HepG2 (cell line): ENCODE data around the gene HSPB6. TPM values are rescaled to one million over a fixed set of nuclear protein-coding genes. Genes with fewer than 3 reads are reported as not detected.

Experiments used
- CENPT ChIP-seq: sonication (generic); formaldehyde crosslinking; IDR thresholded peaks from 2 replicates; pipeline ENCODE4 v1.8.0; 2022; ENCODE audit warnings: low read depth, mild to moderate bottlenecking, moderate library complexity, missing genetic modification reagents
- KDM6A ChIP-seq: IDR thresholded peaks from 2 replicates; pipeline ENCODE4 v1.6.1; 2016; ENCODE audit warnings: low read depth
- RFXAP ChIP-seq: sonication (generic); formaldehyde crosslinking; IDR thresholded peaks from 2 replicates; pipeline ENCODE4 v1.4.0; 2020; ENCODE audit warnings: missing genetic modification reagents, borderline replicate concordance
- SMC3 ChIP-seq: IDR thresholded peaks from 2 replicates; pipeline ENCODE4 v1.6.1; 2011; ENCODE audit warnings: low read length, improper control_type of control experiment
- SRSF9 ChIP-seq: fragments of 200-400 bp; formaldehyde crosslinking; IDR thresholded peaks from 2 replicates; pipeline ENCODE4 v1.6.1; 2018; ENCODE audit warnings: borderline replicate concordance, mild to moderate bottlenecking, low read depth, low read length; ENCODE audit not compliant: insufficient read depth, poor library complexity, severe bottlenecking
- TBP ChIP-seq: sonication (generic); formaldehyde crosslinking; IDR thresholded peaks from 2 replicates; pipeline ENCODE4 v1.5.0; 2020; ENCODE audit warnings: missing genetic modification reagents
- ZBTB4 ChIP-seq: sonication (generic); formaldehyde crosslinking; IDR thresholded peaks from 2 replicates; pipeline ENCODE4 v1.4.0; 2020; ENCODE audit warnings: missing genetic modification reagents, mild to moderate bottlenecking, borderline replicate concordance
- ZNF841 ChIP-seq: sonication (generic); formaldehyde crosslinking; IDR thresholded peaks from 2 replicates; pipeline ENCODE4 v1.8.1; 2023; ENCODE audit warnings: missing genetic modification reagents, borderline replicate concordance
- polyA plus RNA-seq, 8 experiments: library from polyadenylated mRNA; depleted of rRNA in 3 of 8; stranded (reverse) in 7 of 8; unstranded in 1 of 8; fragments of >200 nt; fragmentation: Illumina TruSeq in 4 of 8; extraction: Trizol in 4 of 8; gene quantifications; 2 replicates each; pipeline versions ENCODE4 v1.2.1 to v1.2.3, GENCODE V29; 2011 to 2016; ENCODE audit warnings: low read depth in 4 of 8, missing spikeins in 1 of 8, mixed read lengths in 1 of 8; ENCODE audit not compliant: insufficient read depth in 1 of 8
- total RNA-seq, 5 experiments: library from RNA; depleted of rRNA; stranded (reverse); fragments of >200 nt; fragmentation: Illumina TruSeq; extraction: Trizol; gene quantifications; 2 replicates each; pipeline ENCODE4 v1.2.3, GENCODE V29; 2016; ENCODE audit warnings: low read depth in 1 of 5
- TF ChIP-seq, protein P1 (sequence below): sonication (generic); formaldehyde crosslinking; IDR thresholded peaks from 2 replicates; pipeline ENCODE4 v1.4.0; 2020; ENCODE audit warnings: missing genetic modification reagents, borderline replicate concordance
- TF ChIP-seq, protein P2 (sequence below): sonication (generic); formaldehyde crosslinking; IDR thresholded peaks from 2 replicates; pipeline ENCODE4 v1.9.0; 2021; ENCODE audit warnings: missing genetic modification reagents, borderline replicate concordance
- TF ChIP-seq, protein P3 (sequence below): sonication (generic); formaldehyde crosslinking; IDR thresholded peaks from 2 replicates; pipeline ENCODE4 v1.4.0; 2020; ENCODE audit warnings: missing genetic modification reagents

The HSPB6 gene
- total and polyA plus RNA-seq, 2 of the 13 experiments (the other 11 are each of a cell fraction or from before 2014, with no cell fraction given), result 0.18 TPM; not detected in 1

- no peak for TF ChIP-seq TBP
- no peak for TF ChIP-seq KDM6A
- TF ChIP-seq, protein P1, sequence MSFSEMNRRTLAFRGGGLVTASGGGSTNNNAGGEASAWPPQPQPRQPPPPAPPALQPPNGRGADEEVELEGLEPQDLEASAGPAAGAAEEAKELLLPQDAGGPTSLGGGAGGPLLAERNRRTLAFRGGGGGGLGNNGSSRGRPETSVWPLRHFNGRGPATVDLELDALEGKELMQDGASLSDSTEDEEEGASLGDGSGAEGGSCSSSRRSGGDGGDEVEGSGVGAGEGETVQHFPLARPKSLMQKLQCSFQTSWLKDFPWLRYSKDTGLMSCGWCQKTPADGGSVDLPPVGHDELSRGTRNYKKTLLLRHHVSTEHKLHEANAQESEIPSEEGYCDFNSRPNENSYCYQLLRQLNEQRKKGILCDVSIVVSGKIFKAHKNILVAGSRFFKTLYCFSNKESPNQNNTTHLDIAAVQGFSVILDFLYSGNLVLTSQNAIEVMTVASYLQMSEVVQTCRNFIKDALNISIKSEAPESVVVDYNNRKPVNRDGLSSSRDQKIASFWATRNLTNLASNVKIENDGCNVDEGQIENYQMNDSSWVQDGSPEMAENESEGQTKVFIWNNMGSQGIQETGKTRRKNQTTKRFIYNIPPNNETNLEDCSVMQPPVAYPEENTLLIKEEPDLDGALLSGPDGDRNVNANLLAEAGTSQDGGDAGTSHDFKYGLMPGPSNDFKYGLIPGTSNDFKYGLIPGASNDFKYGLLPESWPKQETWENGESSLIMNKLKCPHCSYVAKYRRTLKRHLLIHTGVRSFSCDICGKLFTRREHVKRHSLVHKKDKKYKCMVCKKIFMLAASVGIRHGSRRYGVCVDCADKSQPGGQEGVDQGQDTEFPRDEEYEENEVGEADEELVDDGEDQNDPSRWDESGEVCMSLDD (CRISPR knock-in tag), result no peak
- TF ChIP-seq SMC3, result no peak
- TF ChIP-seq SRSF9, result no peak
- TF ChIP-seq CENPT, result no peak
- TF ChIP-seq, protein P2, sequence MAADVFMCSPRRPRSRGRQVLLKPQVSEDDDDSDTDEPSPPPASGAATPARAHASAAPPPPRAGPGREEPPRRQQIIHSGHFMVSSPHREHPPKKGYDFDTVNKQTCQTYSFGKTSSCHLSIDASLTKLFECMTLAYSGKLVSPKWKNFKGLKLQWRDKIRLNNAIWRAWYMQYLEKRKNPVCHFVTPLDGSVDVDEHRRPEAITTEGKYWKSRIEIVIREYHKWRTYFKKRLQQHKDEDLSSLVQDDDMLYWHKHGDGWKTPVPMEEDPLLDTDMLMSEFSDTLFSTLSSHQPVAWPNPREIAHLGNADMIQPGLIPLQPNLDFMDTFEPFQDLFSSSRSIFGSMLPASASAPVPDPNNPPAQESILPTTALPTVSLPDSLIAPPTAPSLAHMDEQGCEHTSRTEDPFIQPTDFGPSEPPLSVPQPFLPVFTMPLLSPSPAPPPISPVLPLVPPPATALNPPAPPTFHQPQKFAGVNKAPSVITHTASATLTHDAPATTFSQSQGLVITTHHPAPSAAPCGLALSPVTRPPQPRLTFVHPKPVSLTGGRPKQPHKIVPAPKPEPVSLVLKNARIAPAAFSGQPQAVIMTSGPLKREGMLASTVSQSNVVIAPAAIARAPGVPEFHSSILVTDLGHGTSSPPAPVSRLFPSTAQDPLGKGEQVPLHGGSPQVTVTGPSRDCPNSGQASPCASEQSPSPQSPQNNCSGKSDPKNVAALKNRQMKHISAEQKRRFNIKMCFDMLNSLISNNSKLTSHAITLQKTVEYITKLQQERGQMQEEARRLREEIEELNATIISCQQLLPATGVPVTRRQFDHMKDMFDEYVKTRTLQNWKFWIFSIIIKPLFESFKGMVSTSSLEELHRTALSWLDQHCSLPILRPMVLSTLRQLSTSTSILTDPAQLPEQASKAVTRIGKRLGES, result 0 out of 2 replicates have a peak, but pooled peaks have one; percentile 21
- no peak for TF ChIP-seq RFXAP (CRISPR knock-in tag)
- TF ChIP-seq, protein P3, sequence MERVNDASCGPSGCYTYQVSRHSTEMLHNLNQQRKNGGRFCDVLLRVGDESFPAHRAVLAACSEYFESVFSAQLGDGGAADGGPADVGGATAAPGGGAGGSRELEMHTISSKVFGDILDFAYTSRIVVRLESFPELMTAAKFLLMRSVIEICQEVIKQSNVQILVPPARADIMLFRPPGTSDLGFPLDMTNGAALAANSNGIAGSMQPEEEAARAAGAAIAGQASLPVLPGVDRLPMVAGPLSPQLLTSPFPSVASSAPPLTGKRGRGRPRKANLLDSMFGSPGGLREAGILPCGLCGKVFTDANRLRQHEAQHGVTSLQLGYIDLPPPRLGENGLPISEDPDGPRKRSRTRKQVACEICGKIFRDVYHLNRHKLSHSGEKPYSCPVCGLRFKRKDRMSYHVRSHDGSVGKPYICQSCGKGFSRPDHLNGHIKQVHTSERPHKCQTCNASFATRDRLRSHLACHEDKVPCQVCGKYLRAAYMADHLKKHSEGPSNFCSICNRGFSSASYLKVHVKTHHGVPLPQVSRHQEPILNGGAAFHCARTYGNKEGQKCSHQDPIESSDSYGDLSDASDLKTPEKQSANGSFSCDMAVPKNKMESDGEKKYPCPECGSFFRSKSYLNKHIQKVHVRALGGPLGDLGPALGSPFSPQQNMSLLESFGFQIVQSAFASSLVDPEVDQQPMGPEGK (CRISPR knock-in tag), result peak; percentile 73; the same call in 1 of the 2 replicates
- TF ChIP-seq ZBTB4 (CRISPR knock-in tag), result no peak
- TF ChIP-seq ZNF841 (CRISPR knock-in tag), result no peak
Observed at GRCh38 chr19:35740108-35740422, 16.8 kb downstream of the HSPB6 start (continued).
